ENCODE measurements around the gene RNF220.

- TF ChIP-seq CTCF (IDR thresholded peaks at IDR 0.05) (no peak), POLR2AphosphoS5 (IDR thresholded peaks at IDR 0.05) (no peak), EP300 (IDR thresholded peaks at IDR 0.05; ENCODE audit: low read depth) (no peak), POLR2A (IDR thresholded peaks at IDR 0.05) (no peak)
Measured at GRCh38 chr1:44581205-44581604, 176.2 kb downstream of the RNF220 start.
